ENCODE results near the gene NKIRAS2. TPM values are rescaled to one million over a fixed set of nuclear protein-coding genes. Genes with fewer than 3 reads are reported as not detected.
A peak's percentile ranks its signal among the peaks of the same experiment; 100 is the strongest.

The NKIRAS2 gene
- total and polyA plus RNA-seq, 8 donors: 6.5 to 14.7 (median 11.6) TPM

DNA sequence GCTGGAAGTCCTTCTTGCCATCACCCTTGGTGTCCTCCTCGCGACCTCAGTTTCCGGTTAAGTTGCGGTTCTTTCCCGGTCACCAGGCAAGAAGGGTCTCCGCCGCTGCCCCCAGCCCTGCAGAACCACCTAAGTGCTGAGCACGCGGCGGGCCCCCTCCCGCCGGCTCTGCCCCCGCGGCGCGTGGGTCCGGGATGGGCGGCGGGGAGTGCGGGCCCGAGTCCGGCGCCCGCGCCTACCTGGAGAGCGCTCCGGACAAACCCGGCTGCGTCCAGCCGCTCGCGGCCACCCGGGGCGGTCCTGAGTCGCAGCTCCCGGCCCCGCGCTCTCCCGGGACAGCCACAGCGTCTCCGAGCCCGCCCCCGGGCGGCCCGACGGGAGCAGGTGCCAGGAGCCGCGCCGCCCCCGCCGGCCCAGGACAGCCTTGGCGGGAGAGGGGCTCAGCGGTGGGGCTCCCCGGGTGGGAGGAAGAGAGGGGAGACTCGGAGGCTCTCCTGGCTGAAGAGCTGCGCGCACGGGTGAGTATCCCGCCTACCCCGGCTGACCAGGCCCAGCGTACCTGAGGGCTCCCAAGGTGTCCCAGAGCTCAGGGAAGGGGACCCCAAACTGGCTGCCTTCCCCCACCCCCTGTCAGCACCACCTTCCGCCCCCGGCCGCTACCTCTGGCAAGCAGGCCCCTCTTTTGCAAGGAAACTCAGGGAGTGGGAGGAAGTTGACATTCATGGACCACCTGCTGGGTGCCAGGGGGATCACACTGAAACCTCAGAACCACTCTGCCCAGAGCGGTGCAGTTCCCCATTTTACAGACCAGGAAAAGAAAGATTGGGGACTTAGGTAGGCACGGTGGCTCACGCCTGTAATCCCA, 52.7 kb downstream of the NKIRAS2 start:
- Histone ChIP-seq H3K36me3 (no peaks in the 10 kb centered on the region), H3K27me3 (no peaks in the 10 kb centered on the region), H3K4me3 (peak overlapping the region in 2 of 4 donors; percentile 34 to 46), H3K4me1 (peaks cover 0 to 2% (median 0%) of the 10 kb centered on the region in 3 donors), H3K27ac (no peak overlapping the region), H3K9me3 (no peaks in the 10 kb centered on the region)
- TF ChIP-seq, protein P1, sequence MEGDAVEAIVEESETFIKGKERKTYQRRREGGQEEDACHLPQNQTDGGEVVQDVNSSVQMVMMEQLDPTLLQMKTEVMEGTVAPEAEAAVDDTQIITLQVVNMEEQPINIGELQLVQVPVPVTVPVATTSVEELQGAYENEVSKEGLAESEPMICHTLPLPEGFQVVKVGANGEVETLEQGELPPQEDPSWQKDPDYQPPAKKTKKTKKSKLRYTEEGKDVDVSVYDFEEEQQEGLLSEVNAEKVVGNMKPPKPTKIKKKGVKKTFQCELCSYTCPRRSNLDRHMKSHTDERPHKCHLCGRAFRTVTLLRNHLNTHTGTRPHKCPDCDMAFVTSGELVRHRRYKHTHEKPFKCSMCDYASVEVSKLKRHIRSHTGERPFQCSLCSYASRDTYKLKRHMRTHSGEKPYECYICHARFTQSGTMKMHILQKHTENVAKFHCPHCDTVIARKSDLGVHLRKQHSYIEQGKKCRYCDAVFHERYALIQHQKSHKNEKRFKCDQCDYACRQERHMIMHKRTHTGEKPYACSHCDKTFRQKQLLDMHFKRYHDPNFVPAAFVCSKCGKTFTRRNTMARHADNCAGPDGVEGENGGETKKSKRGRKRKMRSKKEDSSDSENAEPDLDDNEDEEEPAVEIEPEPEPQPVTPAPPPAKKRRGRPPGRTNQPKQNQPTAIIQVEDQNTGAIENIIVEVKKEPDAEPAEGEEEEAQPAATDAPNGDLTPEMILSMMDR (IDR thresholded peaks at IDR 0.05): no peak
- ATAC-seq (peak; percentile 61 to 86 (median 76)), FAIRE-seq (no peak), DNase-seq (peak in 2 of 6 donors; percentile 31 to 81)
- WGBS, 2 donors: 14 to 21% methylated on average over 36 to 67 of the region's 67 CpGs
- intact Hi-C loops (cut with DNase I): no loop called here

Other genes with a start within 250 kb of the NKIRAS2 start
- gene JUP, start 233.4 kb upstream of the NKIRAS2 start, total RNA-seq: 10 to 100 TPM; 31.1 to 93.5 (median 42.0) TPM
- gene JUP, start 233.4 kb upstream of the NKIRAS2 start, polyA plus RNA-seq: 10 to 100 TPM; 46.8 to 50.4 TPM
- gene P3H4, start 208.1 kb upstream of the NKIRAS2 start, total RNA-seq: 10 to 100 TPM in 3 of 6 donors, 1 to 10 TPM in 3; 8.4 to 15.7 (median 10.1) TPM
- gene P3H4, start 208.1 kb upstream of the NKIRAS2 start, polyA plus RNA-seq: 10 to 100 TPM; 13.0 to 16.6 TPM
- gene FKBP10, start 207.1 kb upstream of the NKIRAS2 start, total RNA-seq: 10 to 100 TPM in 4 of 6 donors, 1 to 10 TPM in 2; 4.5 to 35.3 (median 11.7) TPM
- gene FKBP10, start 207.1 kb upstream of the NKIRAS2 start, polyA plus RNA-seq: 10 to 100 TPM in 1 of 2 donors, 1 to 10 TPM in 1; 9.1 to 17.3 TPM
- gene NT5C3B, start 183.9 kb upstream of the NKIRAS2 start, total RNA-seq: 10 to 100 TPM; 24.2 to 35.6 (median 27.0) TPM
- 100 to 1,000 TPM in 1 of 2 donors, 10 to 100 TPM in 1; 89.7 to 102 TPM for gene NT5C3B, start 183.9 kb upstream of the NKIRAS2 start, polyA plus RNA-seq
- gene KLHL10, start 182.3 kb upstream of the NKIRAS2 start, total RNA-seq: not detected
- gene KLHL10, start 182.3 kb upstream of the NKIRAS2 start, polyA plus RNA-seq: under 1 TPM in 1 of 2 donors, not detected in 1; 0.02 TPM
- 1 to 10 TPM; 4.3 to 7.8 (median 5.8) TPM for gene KLHL11, start 154.7 kb upstream of the NKIRAS2 start, total RNA-seq
- gene KLHL11, start 154.7 kb upstream of the NKIRAS2 start, polyA plus RNA-seq: under 1 TPM; 0.61 to 0.75 TPM
- 100 to 1,000 TPM in 1 of 6 donors, 10 to 100 TPM in 5; 38.6 to 101 (median 58.3) TPM for gene ACLY, start 101.1 kb upstream of the NKIRAS2 start, total RNA-seq
- gene ACLY, start 101.1 kb upstream of the NKIRAS2 start, polyA plus RNA-seq: 10 to 100 TPM; 22.0 to 68.7 TPM
- under 1 TPM; 0.20 to 0.98 (median 0.57) TPM for gene ODAD4, start 89.5 kb upstream of the NKIRAS2 start, total RNA-seq
- 1 to 10 TPM; 1.2 to 4.1 TPM for gene ODAD4, start 89.5 kb upstream of the NKIRAS2 start, polyA plus RNA-seq
- 10 to 100 TPM; 26.3 to 45.8 (median 32.1) TPM for gene CNP, start 53.3 kb upstream of the NKIRAS2 start, total RNA-seq
- gene CNP, start 53.3 kb upstream of the NKIRAS2 start, polyA plus RNA-seq: 10 to 100 TPM; 26.4 to 34.4 TPM
- 10 to 100 TPM; 32.2 to 45.3 (median 37.3) TPM for gene DNAJC7, start 2.7 kb upstream of the NKIRAS2 start, total RNA-seq
- 10 to 100 TPM; 53.4 to 63.6 TPM for gene DNAJC7, start 2.7 kb upstream of the NKIRAS2 start, polyA plus RNA-seq
- gene C17orf113, start 30.5 kb downstream of the NKIRAS2 start, total RNA-seq: 1 to 10 TPM; 1.2 to 2.2 (median 1.8) TPM
- gene C17orf113, start 30.5 kb downstream of the NKIRAS2 start, polyA plus RNA-seq: 1 to 10 TPM; 1.5 to 1.9 TPM
- 1 to 10 TPM in 5 of 6 donors, under 1 TPM in 1; 0.67 to 2.1 (median 1.4) TPM for gene ZNF385C, start 78.4 kb downstream of the NKIRAS2 start, total RNA-seq
- gene ZNF385C, start 78.4 kb downstream of the NKIRAS2 start, polyA plus RNA-seq: 1 to 10 TPM; 1.8 to 2.6 TPM
- 10 to 100 TPM in 1 of 6 donors, 1 to 10 TPM in 5; 3.7 to 11.0 (median 6.1) TPM for gene DHX58, start 92.6 kb downstream of the NKIRAS2 start, total RNA-seq
- 10 to 100 TPM; 20.9 to 22.8 TPM for gene DHX58, start 92.6 kb downstream of the NKIRAS2 start, polyA plus RNA-seq
- gene KAT2A, start 101.3 kb downstream of the NKIRAS2 start, total RNA-seq: 10 to 100 TPM; 17.5 to 43.7 (median 22.3) TPM
- 100 to 1,000 TPM; 157 to 158 TPM for gene KAT2A, start 101.3 kb downstream of the NKIRAS2 start, polyA plus RNA-seq
- under 1 TPM; 0.40 to 0.75 (median 0.58) TPM for gene HSPB9, start 102.7 kb downstream of the NKIRAS2 start, total RNA-seq
- gene HSPB9, start 102.7 kb downstream of the NKIRAS2 start, polyA plus RNA-seq: 1 to 10 TPM in 1 of 2 donors, under 1 TPM in 1; 0.85 to 1.6 TPM
- 10 to 100 TPM; 25.9 to 53.1 (median 42.0) TPM for gene RAB5C, start 134.9 kb downstream of the NKIRAS2 start, total RNA-seq
- 10 to 100 TPM; 42.6 to 61.8 TPM for gene RAB5C, start 134.9 kb downstream of the NKIRAS2 start, polyA plus RNA-seq
- under 1 TPM in 5 of 6 donors, not detected in 1; 0.03 to 0.09 (median 0.06) TPM for gene KCNH4, start 161.1 kb downstream of the NKIRAS2 start, total RNA-seq
- gene KCNH4, start 161.1 kb downstream of the NKIRAS2 start, polyA plus RNA-seq: under 1 TPM; 0.11 to 0.14 TPM
- gene HCRT, start 165.4 kb downstream of the NKIRAS2 start, total RNA-seq: not detected
- not detected for gene HCRT, start 165.4 kb downstream of the NKIRAS2 start, polyA plus RNA-seq
- 10 to 100 TPM; 14.8 to 20.9 (median 17.1) TPM for gene GHDC, start 174.4 kb downstream of the NKIRAS2 start, total RNA-seq
- gene GHDC, start 174.4 kb downstream of the NKIRAS2 start, polyA plus RNA-seq: 10 to 100 TPM; 19.4 to 21.6 TPM